H1 (cell line): ENCODE results near the gene AP5Z1. TPM values are rescaled to one million over a fixed set of nuclear protein-coding genes. Genes with fewer than 3 reads are reported as not detected.

Source experiments
- CTCF ChIA-PET: fragments of 300-600 bp; sonication (Branson Sonifier 250); formaldehyde crosslinking; loops from one replicate; lab custom pipeline; 2021; ENCODE audit not compliant: partially characterized antibody; lab: Charles Lee
- POLR2A ChIA-PET: fragments of 300-600 bp; sonication (Branson Sonifier 250); formaldehyde crosslinking; loops from one replicate; lab custom pipeline; 2021; ENCODE audit warnings: inconsistent platforms; ENCODE audit not compliant: partially characterized antibody; lab: Charles Lee
- DNase-seq, 2 experiments: peaks; one replicate each; pipeline versions ENCODE4 v3.0.0 to v3.0.0-alpha.2; 2010 to 2022; ENCODE audit warnings: low spot score in 2 of 2, low read depth in 1 of 2, mixed read lengths in 1 of 2
- FAIRE-seq: peaks from 2 replicates; lab custom pipeline; 2011; peaks lifted over from hg19 to GRCh38; lab: Jason Lieb, UNC
- H2AFZ ChIP-seq: 2 replicates; pipeline ENCODE4 v1.8.1; 2012; ENCODE audit warnings: low read length, inconsistent platforms
- H2AK5ac ChIP-seq: 2 replicates; pipeline ENCODE4 v1.6.1; 2013; ENCODE audit warnings: low read depth, low read length
- H2BK120ac ChIP-seq: replicated peaks from 2 replicates; pipeline ENCODE3; 2013; ENCODE audit warnings: low read depth, low read length, inconsistent platforms
- H2BK12ac ChIP-seq: 2 replicates; pipeline ENCODE4 v1.6.1; 2013; ENCODE audit warnings: low read depth, low read length
- H2BK15ac ChIP-seq: 2 replicates; pipeline ENCODE4 v1.6.1; 2013; ENCODE audit warnings: low read length
- H2BK20ac ChIP-seq: 2 replicates; pipeline ENCODE4 v1.6.1; 2013; ENCODE audit warnings: low read length
- H2BK5ac ChIP-seq: 2 replicates; pipeline ENCODE4 v1.6.1; 2013; ENCODE audit warnings: low read depth, low read length
- H3K14ac ChIP-seq: 2 replicates; pipeline ENCODE4 v1.6.1; 2013; ENCODE audit warnings: inconsistent platforms; ENCODE audit not compliant: insufficient read length
- H3K18ac ChIP-seq: 2 replicates; pipeline ENCODE4 v1.6.1; 2013; ENCODE audit warnings: low read length; ENCODE audit errors: extremely low read depth
- H3K23ac ChIP-seq: 2 replicates; pipeline ENCODE4 v1.6.1; 2013; ENCODE audit warnings: inconsistent platforms; ENCODE audit not compliant: insufficient read length
- H3K23me2 ChIP-seq: 2 replicates; pipeline ENCODE4 v1.6.1; 2013; ENCODE audit warnings: low read depth, low read length
- H3K27ac ChIP-seq: 2 replicates; pipeline ENCODE4 v1.6.1; 2011; ENCODE audit warnings: low read depth, low read length, inconsistent platforms
- H3K27me3 ChIP-seq, 4 experiments: replicated peaks in 1 of 4; 1 replicate in 1 of 4; 2 replicates in 3 of 4; pipeline versions ENCODE4 v1.6.1 to v1.8.1; 2011 to 2013; ENCODE audit warnings: low read length in 3 of 4, mild to moderate bottlenecking in 3 of 4, inconsistent platforms in 2 of 4, mixed read lengths in 2 of 4, moderate library complexity in 1 of 4; ENCODE audit not compliant: control insufficient read depth in 3 of 4, insufficient read depth in 3 of 4; ENCODE audit errors: extremely low read depth in 1 of 4
- H3K36me3 ChIP-seq, 4 experiments: 2 replicates each; pipeline versions ENCODE4 v1.6.1 to v1.8.1; 2011 to 2013; ENCODE audit warnings: mild to moderate bottlenecking in 4 of 4, low read length in 3 of 4, moderate library complexity in 2 of 4, control low read depth in 1 of 4, inconsistent platforms in 1 of 4; ENCODE audit not compliant: insufficient read depth in 4 of 4, control insufficient read depth in 2 of 4
- H3K4ac ChIP-seq: replicated peaks from 2 replicates; pipeline ENCODE3; 2013; ENCODE audit warnings: low read length, low read depth, mixed read lengths, inconsistent platforms; ENCODE audit not compliant: insufficient read length
- H3K4me1 ChIP-seq, 4 experiments: replicated peaks in 1 of 4; 1 replicate in 1 of 4; 2 replicates in 3 of 4; pipeline versions ENCODE4 v1.6.1 to v1.8.1; 2011 to 2013; ENCODE audit warnings: low read length in 3 of 4, inconsistent platforms in 2 of 4, mixed read lengths in 1 of 4; ENCODE audit not compliant: insufficient read depth in 4 of 4, control insufficient read depth in 3 of 4
- H3K4me2 ChIP-seq, 2 experiments: 2 replicates each; pipeline versions ENCODE4 v1.6.1 to v1.8.1; 2011 to 2013; ENCODE audit warnings: low read depth in 2 of 2, low read length in 2 of 2, control low read depth in 1 of 2, inconsistent platforms in 1 of 2, mild to moderate bottlenecking in 1 of 2; ENCODE audit not compliant: insufficient read depth in 1 of 2
- H3K4me3 ChIP-seq, 4 experiments: fragments of 200-600, 300-600 bp in 1 of 4; sonication (generic), shearing (Covaris generic), sonication (Bioruptor Twin) in 1 of 4; 2 replicates each; pipeline versions ENCODE4 v1.5.1 to v1.8.1; 2011 to 2016; ENCODE audit warnings: low read length in 4 of 4, low read depth in 3 of 4, control low read depth in 2 of 4, inconsistent platforms in 2 of 4, mild to moderate bottlenecking in 2 of 4, mixed read lengths in 1 of 4, moderate library complexity in 1 of 4; ENCODE audit not compliant: insufficient read depth in 2 of 4; ENCODE audit errors: extremely low read depth in 1 of 4
- H3K56ac ChIP-seq: replicated peaks from 2 replicates; pipeline ENCODE3; 2013; ENCODE audit warnings: low read depth, mild to moderate bottlenecking, mixed read lengths, low read length, inconsistent platforms; ENCODE audit not compliant: insufficient read length
- H3K79me1 ChIP-seq: 2 replicates; pipeline ENCODE4 v1.6.1; 2013; ENCODE audit warnings: low read depth, low read length, control low read depth
- H3K79me2 ChIP-seq, 2 experiments: 2 replicates each; pipeline versions ENCODE4 v1.6.1 to v1.8.1; 2012 to 2013; ENCODE audit warnings: low read length in 2 of 2, mild to moderate bottlenecking in 2 of 2, inconsistent platforms in 1 of 2; ENCODE audit not compliant: insufficient read depth in 2 of 2, control insufficient read depth in 1 of 2
- H3K9ac ChIP-seq, 4 experiments: replicated peaks in 1 of 4; 1 replicate in 1 of 4; 2 replicates in 3 of 4; pipeline versions ENCODE4 v1.6.1 to v1.8.1; 2011 to 2013; ENCODE audit warnings: low read depth in 3 of 4, low read length in 3 of 4, control low read depth in 2 of 4, mild to moderate bottlenecking in 2 of 4, moderate library complexity in 2 of 4, inconsistent platforms in 1 of 4; ENCODE audit errors: extremely low read depth in 1 of 4
- H3K9me3 ChIP-seq, 2 experiments: 2 replicates each; pipeline versions ENCODE4 v1.6.1 to v1.8.1; 2012 to 2013; ENCODE audit warnings: mild to moderate bottlenecking in 2 of 2, moderate library complexity in 2 of 2, control low read depth in 1 of 2, inconsistent platforms in 1 of 2, low read depth in 1 of 2, low read length in 1 of 2, mixed read lengths in 1 of 2; ENCODE audit not compliant: insufficient read depth in 2 of 2
- H4K20me1 ChIP-seq, 2 experiments: replicated peaks in 1 of 2; 2 replicates each; pipeline versions ENCODE3 to v1.8.1; 2011 to 2013; ENCODE audit warnings: inconsistent platforms in 2 of 2, low read length in 2 of 2, mild to moderate bottlenecking in 1 of 2; ENCODE audit not compliant: insufficient read depth in 2 of 2, control insufficient read depth in 1 of 2
- H4K5ac ChIP-seq: 2 replicates; pipeline ENCODE4 v1.6.1; 2013; ENCODE audit warnings: low read length, low read depth, mixed read lengths, inconsistent platforms; ENCODE audit not compliant: insufficient read length
- H4K8ac ChIP-seq: 2 replicates; pipeline ENCODE4 v1.8.0; 2013; ENCODE audit warnings: mild to moderate bottlenecking, moderate library complexity, low read length, inconsistent platforms; ENCODE audit not compliant: insufficient read depth; ENCODE audit errors: extremely low read depth
- H4K91ac ChIP-seq: replicated peaks from 2 replicates; pipeline ENCODE3; 2013; ENCODE audit warnings: low read length, mixed read lengths, inconsistent platforms; ENCODE audit not compliant: insufficient read length
- JUND ChIP-seq: IDR thresholded peaks from 2 replicates; pipeline ENCODE4 v1.6.1; 2011; ENCODE audit warnings: mild to moderate bottlenecking, improper control_type of control experiment, low read length
- POLR2AphosphoS5 ChIP-seq: IDR thresholded peaks from 2 replicates; pipeline ENCODE4 v1.6.1; 2011; ENCODE audit warnings: low read depth, low read length
- RNF2 ChIP-seq: fragments of 200-900, 300-1000 bp; sonication (generic); IDR thresholded peaks from 2 replicates; pipeline ENCODE4 v1.7.1; 2016; ENCODE audit warnings: borderline replicate concordance, low read depth, mild to moderate bottlenecking, antibody characterized with exemption, low read length; ENCODE audit not compliant: poor library complexity, severe bottlenecking; ENCODE audit errors: missing control alignments
- SP2 ChIP-seq: IDR thresholded peaks from 2 replicates; pipeline ENCODE4 v1.6.1; 2012; ENCODE audit warnings: mild to moderate bottlenecking, low read length, inconsistent platforms
- WGBS, 2 experiments: shearing (Covaris generic) in 1 of 2; methylation state at CpG; one replicate each; pipeline versions ENCODE4 v1.1.6 to v1.1.7; 2013 to 2015; ENCODE audit warnings: low lambda C conversion rate in 2 of 2, mixed read lengths in 2 of 2, inconsistent platforms in 1 of 2, low coverage in 1 of 2, missing lambda C conversion rate in 1 of 2; ENCODE audit not compliant: insufficient replicate concordance in 2 of 2, insufficient coverage in 1 of 2, insufficient read length in 1 of 2; ENCODE audit errors: extremely low coverage in 1 of 2, missing lambda C conversion rate in 1 of 2; 5-methylcytosine and 5-hydroxymethylcytosine counted together
- polyA plus RNA-seq, 7 experiments: library from polyadenylated mRNA; depleted of rRNA in 3 of 7; stranded (reverse) in 5 of 7; unstranded in 2 of 7; fragments of >200 nt in 5 of 7; fragments of 200-250 nt in 2 of 7; gene quantifications; 1 replicate in 5 of 7; 2 replicates in 1 of 7; 4 replicates in 1 of 7; pipeline versions ENCODE4 v1.2.1 to v1.2.3, GENCODE V29; 2011 to 2013; ENCODE audit warnings: missing spikeins in 2 of 7, mixed read lengths in 2 of 7
- total RNA-seq: library from RNA; stranded (reverse); fragmentation: NEBNext Ultra II Directional; extraction: Animal tissue kit (Norgen Biotek cat#: 25700); gene quantifications from 2 replicates; pipeline ENCODE4 v1.2.1, GENCODE V29; 2021

The AP5Z1 gene
- total and polyA plus RNA-seq, 2 of the 8 experiments (the other 6 are each of a cell fraction or from before 2014, with no cell fraction given): 24.0 to 24.7 TPM

- no peak overlapping the region for H2AK5ac ChIP-seq
- no peak overlapping the region for H2BK20ac ChIP-seq
- no peaks in the 10 kb centered on the region for H3K23me2 ChIP-seq
- POLR2A ChIA-PET: interaction anchor here (0.9 to 2.4 kb wide), 2 partner anchors 9 to 192 kb away, joined by 3 to 8 read pairs; no protein-coding TSS in a partner anchor
- H3K4me1 ChIP-seq: peaks cover 0 to 7% (median 1%) of the 10 kb centered on the region in 4 experiments; a peak in 1 of 7 replicates
- no peak overlapping the region for H4K8ac ChIP-seq
- no peaks in the 10 kb centered on the region for H3K79me2 ChIP-seq
- H3K4me3 ChIP-seq: no peak overlapping the region
- H3K9me3 ChIP-seq: no peaks in the 10 kb centered on the region
- H3K36me3 ChIP-seq: no peaks in the 10 kb centered on the region
- H3K14ac ChIP-seq: no peak overlapping the region
- no peaks in the 10 kb centered on the region for H3K79me1 ChIP-seq
- H4K20me1 ChIP-seq: no peaks in the 10 kb centered on the region
- no peak overlapping the region for H3K18ac ChIP-seq
- H4K91ac ChIP-seq: no peak overlapping the region
- no peak overlapping the region for H4K5ac ChIP-seq
- no peak overlapping the region for H3K4me2 ChIP-seq
- no peak for FAIRE-seq
- H2BK5ac ChIP-seq: no peak overlapping the region
- no peak overlapping the region for H3K23ac ChIP-seq
- no peak overlapping the region for H3K9ac ChIP-seq
- no peak overlapping the region for H2BK15ac ChIP-seq
- CTCF ChIA-PET: interaction anchor here (0.8 to 1.7 kb wide), 10 partner anchors 8 to 283 kb away, joined by 3 to 10 read pairs (median 3); no protein-coding TSS in a partner anchor
- no peak for DNase-seq
- H3K27me3 ChIP-seq: no peaks in the 10 kb centered on the region
- no peak overlapping the region for H3K56ac ChIP-seq
- no peak overlapping the region for H3K4ac ChIP-seq
- no peak overlapping the region for H2BK120ac ChIP-seq
- H2AFZ ChIP-seq: no peak overlapping the region
- H3K27ac ChIP-seq: no peak overlapping the region
- H2BK12ac ChIP-seq: no peak overlapping the region
- WGBS, 2 experiments: 90% methylated on average over 8 of the region's 8 CpGs; no CpG with 5 or more reads in 1 of the 2 experiments
- TF ChIP-seq RNF2 (no peak), SP2 (no peak), POLR2AphosphoS5 (no peak), JUND (no peak)
Measured at GRCh38 chr7:4805984-4806300, 30.5 kb downstream of the AP5Z1 start.
